ENCODE data around the gene ADGRL3.
"Not testable (repeated sequence)": the region's sequence is repeated elsewhere in the genome, so short reads cannot be mapped to it uniquely, and the experiment has no call there.

The ADGRL3 gene

DNA sequence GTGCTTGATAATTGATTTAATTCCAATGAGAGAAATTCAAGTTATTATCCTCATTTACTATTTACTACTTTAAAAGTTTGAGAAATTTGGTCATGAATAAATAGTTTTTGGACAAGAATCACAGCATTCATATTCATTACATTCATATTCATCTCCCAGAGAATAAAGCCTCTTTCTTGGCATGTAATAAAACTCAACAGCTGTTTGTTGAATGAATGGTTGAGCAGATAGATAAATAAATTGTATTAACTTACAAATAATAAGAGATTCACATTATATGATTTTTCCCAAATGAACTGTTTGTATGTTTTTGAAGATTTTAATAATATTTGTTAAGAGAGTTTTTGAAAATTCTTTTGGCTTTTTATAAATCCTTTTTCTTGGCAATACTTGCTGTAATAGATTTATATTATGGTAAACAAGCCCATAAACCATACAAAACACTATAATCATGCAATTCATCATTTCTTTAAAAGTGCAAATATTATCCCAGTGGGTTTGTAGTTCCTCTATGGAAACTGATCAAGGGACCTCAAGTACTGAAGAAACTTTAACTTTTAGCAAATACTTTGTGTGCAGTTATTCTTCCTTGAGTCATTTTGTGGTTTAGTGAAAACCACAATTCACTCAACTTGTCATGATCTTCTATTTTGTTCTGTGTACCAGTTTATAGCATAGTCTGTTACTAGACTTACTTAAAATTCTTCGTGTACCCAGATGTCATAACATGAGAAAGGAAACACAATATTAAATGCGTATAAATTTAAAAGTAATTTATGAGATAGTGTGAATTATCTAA lies 371.8 kb downstream of the ADGRL3 start:
- DNase-seq = no peak

GRCh38 chr4:61575796-61576195 lies 375.7 kb downstream of the ADGRL3 start:
- no peak for DNase-seq

DNA sequence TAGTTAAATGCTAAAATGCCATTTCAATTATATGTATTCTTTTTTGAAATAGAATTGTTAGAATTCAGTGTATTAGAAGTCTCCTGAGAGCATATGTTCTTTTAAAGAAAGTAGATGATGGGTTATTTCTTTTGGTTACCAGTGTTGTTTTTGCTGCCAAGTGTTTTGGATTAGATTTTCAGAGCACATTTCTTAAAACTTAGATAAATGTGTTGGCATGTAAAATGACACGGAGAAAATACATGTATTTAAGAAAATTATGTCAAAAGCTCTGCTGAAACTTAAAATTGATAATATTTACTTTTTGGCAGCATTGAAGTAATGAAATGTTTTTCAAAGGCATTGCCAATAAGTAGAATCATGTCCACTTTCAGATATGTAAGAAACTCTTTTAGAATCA lies 379.7 kb downstream of the ADGRL3 start:
- DNase-seq = no peak

DNA sequence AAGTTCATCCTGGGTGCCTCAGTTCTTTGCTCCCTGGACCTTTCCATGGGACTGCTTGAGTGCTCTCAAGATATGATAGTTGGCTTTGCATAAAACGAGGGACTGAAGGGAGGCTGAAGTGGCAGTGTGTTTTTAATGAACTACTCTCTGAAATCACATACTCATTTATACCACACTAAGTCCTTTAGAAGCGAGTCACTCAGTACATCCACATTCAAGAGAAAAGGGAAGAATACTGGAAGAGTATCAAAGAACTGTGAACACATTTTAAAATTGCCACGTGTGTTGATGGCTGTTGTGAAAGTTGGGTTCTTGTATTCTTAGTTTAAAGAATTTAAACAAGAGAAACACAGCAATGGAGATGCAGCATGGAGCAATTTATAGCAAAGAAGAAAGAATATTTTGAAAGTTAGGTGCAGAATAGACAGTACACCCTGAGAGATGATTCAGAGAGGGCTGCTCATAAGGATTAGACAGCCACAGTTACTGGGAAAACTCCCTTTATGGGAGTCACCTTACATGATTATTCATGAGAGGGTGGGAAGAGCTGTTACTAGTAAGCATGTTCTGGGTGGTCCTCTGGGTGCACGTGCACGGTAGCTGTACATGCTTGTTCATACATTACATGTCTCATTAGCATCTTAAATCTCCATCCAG lies 380.7 kb downstream of the ADGRL3 start:
- no peak for DNase-seq

DNA sequence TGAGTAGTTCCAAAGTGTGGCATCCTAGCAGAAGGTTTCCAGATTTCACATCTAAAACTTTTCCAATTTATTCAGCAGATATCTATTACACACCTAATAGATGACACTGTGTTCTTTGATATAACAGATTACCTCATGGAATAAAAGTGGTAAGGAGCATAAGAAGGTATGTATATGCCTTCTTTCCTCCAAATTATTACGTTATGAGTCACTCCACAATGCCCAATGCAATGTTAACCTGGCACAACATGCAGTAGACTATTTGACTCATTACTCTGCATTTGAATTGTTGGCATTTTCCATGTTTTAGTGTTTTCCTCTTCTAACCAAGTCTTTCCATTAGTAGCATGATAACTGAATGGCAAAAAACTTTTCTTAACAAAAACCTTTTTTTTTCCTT lies 383.6 kb downstream of the ADGRL3 start:
- DNase-seq = no peak

DNA sequence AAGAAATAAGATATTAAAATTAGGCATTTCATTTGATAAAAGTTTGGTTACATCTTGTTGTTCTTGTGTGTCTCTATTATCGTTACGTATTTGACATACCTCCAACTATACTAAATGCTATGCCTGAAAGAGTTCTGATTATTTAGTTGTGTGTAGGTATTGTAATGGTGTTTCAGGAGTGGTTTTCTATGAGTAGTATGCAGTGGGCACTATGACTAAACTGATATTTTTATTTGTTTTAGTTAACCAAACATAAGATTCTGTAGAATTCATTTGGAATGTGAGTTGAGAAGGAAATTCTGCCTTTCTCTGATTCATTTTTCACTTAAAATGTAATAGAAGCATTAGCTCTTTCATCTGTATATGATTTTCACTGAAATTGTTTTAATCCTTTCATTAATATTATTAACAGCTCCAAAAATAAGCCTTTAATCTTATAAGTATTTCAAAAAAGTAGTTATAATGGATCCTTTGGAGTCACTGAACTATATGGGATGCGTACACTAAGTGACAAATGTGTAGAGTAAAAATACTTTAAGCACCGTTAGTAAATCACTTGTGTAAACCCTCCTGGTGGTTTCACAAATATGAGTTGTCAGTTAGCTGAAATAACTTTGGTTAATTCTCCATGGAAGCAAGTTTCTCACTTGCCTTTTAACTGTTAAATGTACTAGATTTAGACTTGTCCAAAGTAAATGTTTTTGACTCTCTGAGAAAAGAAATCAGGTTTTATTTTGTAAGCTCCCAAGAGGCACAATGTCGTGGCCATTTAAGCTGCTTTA lies 388.7 kb downstream of the ADGRL3 start:
- DNase-seq = no peak

- no peak for DNase-seq
Observed at GRCh38 chr4:61590881-61591280, 390.8 kb downstream of the ADGRL3 start.

- no peak for DNase-seq
Observed at GRCh38 chr4:61596606-61597340, 396.6 kb downstream of the ADGRL3 start.

DNA sequence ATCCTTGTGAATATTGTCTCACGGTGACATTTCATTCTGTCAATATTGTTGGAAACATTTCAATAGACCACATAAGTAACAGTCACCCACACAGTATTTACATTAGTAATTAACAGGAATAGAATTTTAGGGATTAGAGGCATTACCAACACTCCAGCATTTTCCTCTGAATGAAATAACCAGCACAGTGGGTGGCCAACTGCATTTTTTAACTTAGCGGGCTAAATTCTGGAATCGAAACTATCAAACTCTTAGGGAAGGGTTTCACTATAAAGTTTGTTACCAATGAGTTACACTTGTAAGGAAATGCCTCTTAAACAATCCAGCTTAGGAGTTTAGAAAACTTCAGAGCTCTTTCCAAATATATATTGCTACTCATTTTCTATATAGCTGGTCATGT lies 403.0 kb downstream of the ADGRL3 start:
- no peak for DNase-seq

DNA sequence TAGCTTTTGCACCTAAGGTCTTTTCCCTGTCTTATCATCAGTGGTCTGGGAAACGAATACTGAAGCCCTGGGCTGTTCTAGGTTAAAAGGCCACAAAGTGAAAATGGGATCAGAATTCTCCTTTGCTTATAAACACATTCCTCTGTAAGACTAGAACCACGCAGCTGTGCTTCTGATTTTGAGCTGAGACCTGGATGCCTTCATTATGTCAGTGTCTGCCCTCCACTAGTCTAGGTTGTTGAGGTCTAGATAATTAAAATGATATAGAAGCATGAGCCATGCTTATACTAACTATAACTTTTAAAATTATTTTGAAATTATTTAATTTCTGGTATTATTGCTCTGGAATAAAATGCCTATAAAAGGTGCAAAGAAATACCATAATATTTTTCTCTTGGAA lies 403.9 kb downstream of the ADGRL3 start:
- DNase-seq = no peak

DNA sequence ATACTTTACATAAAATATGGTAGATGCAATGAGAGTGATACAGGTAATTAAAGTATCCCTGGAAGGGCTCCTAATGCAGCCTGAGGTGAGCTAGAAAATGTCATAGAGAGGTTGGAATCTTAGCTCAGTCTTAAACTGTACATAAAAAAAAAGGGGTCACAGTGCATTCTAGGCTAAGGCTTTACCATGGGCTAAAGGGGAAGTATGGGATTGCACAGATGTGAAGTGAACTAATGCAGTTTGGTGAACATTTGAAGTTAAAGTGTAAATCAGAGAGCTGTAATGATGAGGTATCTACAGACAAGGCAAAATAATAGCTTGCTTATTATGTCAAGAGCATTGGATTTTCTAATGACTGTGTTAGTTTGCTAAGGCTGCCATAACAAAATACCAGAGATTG lies 405.9 kb downstream of the ADGRL3 start:
- no peak for DNase-seq

GRCh38 chr4:61614231-61614630 lies 414.1 kb downstream of the ADGRL3 start:
- DNase-seq = no peak

DNA sequence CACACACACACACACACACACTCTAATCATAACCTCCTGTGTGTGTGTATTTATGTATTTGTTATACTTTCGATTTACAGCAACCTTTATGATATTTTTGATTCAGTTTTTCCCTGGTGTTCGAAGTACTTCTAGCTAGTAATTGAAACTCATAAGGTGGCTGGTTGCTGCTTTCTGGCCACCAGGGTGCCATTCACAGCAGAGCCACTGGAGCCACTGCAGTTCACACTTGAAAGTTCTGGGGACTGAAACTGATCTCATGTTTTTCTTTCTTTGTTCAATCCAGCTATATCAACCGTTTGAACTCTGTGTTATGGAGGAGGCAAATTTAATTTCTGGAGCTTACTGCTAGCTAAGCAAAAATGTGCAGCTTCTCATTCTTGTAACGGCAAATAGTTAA lies 419.4 kb downstream of the ADGRL3 start:
- no peak for DNase-seq

DNA sequence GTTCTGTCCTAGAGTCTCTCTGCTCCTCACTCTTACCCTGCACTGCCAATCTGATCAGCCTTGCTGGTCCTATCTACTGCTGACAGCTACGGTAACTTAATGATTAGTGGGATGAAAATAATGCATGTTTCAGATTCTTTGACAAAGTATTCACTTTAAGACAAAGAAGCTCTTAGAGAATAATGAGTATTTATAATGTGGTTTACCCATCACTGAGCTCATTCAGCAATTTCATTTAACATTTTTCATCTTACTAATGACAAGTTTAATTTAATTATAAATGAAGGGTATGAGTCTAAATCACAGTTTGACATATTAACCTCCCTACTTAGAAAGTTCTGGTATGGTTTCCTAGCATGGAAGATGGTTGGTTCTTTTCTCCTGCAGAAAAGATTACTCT lies 428.2 kb downstream of the ADGRL3 start:
- DNase-seq = no peak

DNA sequence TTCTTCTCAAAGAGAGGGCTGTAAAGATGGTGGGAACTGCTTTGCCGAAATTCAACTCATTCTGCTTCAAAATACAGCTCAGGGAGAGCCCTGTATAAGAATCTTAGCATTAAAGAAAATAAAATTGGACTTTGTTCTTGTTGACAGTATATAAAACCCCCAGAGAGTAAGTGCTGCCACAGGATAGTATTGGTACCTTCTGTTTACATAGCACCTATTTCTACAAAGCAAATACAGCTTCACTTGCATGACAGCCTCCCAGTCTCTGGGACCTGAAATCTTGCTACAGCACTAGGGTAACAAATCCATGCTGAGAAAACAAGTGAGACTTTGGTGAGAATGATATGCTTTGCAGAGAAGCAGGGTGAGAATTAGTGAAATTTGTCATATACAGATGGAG lies 428.6 kb downstream of the ADGRL3 start:
- no peak for DNase-seq

DNA sequence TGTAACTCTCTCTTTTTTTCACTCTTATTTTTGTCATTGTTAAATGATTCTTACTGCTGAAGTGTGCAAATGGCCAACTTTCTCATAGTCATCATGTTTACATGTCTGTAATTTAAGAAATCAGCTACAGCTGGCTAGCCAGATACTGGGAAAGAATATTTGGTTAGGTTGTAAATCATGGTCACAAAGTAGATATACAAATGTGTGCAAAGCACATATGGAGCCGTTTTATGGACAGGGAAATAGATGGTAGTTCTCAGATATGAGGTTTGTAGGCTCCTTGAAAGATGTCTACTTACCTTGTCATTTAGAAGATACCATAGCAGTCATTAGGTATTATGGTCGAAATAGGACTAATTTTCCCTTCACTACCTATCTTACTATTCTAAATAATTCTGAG lies 430.4 kb downstream of the ADGRL3 start:
- DNase-seq = no peak

GRCh38 chr4:61638591-61638990 lies 438.5 kb downstream of the ADGRL3 start:
- DNase-seq = no peak

GRCh38 chr4:61646746-61647350 lies 446.7 kb downstream of the ADGRL3 start:
- DNase-seq = not testable (repeated sequence)

GRCh38 chr4:61648264-61648663 lies 448.1 kb downstream of the ADGRL3 start:
- no peak for DNase-seq

DNA sequence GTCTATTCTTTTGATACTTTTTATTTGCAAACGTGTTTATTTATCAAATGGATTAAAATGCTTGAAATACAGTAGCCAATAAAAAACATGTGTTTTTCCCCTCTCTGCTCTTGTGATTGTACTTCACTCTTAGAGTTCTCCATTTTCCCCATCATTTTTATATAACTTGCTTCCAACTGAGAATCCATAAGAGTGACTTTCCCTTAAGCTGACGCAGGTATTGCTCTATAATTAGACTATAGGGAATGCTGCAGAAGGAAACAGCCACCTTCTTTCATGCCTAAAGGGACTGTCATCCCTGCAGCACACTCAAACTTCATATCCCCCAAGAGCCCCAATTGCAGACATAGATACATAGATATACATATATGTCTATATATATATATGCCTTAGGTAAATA lies 456.9 kb downstream of the ADGRL3 start:
- no peak for DNase-seq

- DNase-seq = no peak
Observed at GRCh38 chr4:61661960-61662359, 461.8 kb downstream of the ADGRL3 start.

GRCh38 chr4:61662362-61662761 lies 462.2 kb downstream of the ADGRL3 start:
- no peak for DNase-seq

DNA sequence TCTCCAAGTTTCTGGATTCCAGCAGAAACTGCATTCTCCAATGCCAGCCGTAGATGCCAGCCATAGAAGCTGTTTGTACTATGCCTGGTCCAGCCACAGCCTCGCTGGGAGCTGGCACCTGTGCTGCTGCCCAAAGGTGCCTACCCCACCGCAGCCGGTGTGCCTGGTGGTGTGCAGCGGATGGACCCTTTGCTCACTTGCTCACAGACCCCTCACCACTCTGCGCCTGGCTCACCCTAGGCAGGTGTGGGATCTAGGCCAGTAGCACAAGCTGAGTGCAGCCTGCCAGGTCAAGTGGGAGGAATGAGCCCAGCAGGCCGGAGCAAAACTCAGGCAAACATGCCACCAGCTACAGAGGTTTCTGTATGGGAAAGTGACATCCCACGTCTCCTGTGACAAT lies 463.2 kb downstream of the ADGRL3 start:
- DNase-seq = no peak
